H1 (cell line): ENCODE measurements around the gene SLC25A26. TPM values are rescaled to one million over a fixed set of nuclear protein-coding genes. Genes with fewer than 3 reads are reported as not detected.

ENCODE experiments used
- CBX5 ChIP-seq: fragments of 300-800, 300-1000 bp; sonication (generic); IDR thresholded peaks from 2 replicates; pipeline ENCODE4 v1.7.1; 2016; ENCODE audit warnings: antibody characterized with exemption, low read length, low read depth
- TCF12 ChIP-seq: IDR thresholded peaks from 2 replicates; pipeline ENCODE4 v1.6.1; 2011; ENCODE audit warnings: low read depth, mild to moderate bottlenecking, low read length
- polyA plus RNA-seq, 7 experiments: library from polyadenylated mRNA; depleted of rRNA in 3 of 7; stranded (reverse) in 5 of 7; unstranded in 2 of 7; fragments of >200 nt in 5 of 7; fragments of 200-250 nt in 2 of 7; gene quantifications; 1 replicate in 5 of 7; 2 replicates in 1 of 7; 4 replicates in 1 of 7; pipeline versions ENCODE4 v1.2.1 to v1.2.3, GENCODE V29; 2011 to 2013; ENCODE audit warnings: missing spikeins in 2 of 7, mixed read lengths in 2 of 7
- total RNA-seq: library from RNA; stranded (reverse); fragmentation: NEBNext Ultra II Directional; extraction: Animal tissue kit (Norgen Biotek cat#: 25700); gene quantifications from 2 replicates; pipeline ENCODE4 v1.2.1, GENCODE V29; 2021

The SLC25A26 gene
- total and polyA plus RNA-seq, 2 of the 8 experiments (the other 6 are each of a cell fraction or from before 2014, with no cell fraction given), result 30.0 to 37.0 TPM

- TF ChIP-seq CBX5 (no peak), TCF12 (no peak)
Measured at GRCh38 chr3:66376568-66376967, 155.8 kb downstream of the SLC25A26 start (continued).
